Muscle of leg (tissue), 11 donors: ENCODE results near the gene CARM1. TPM values are rescaled to one million over a fixed set of nuclear protein-coding genes. Genes with fewer than 3 reads are reported as not detected.
"Not testable (repeated sequence)": the region's sequence is repeated elsewhere in the genome, so short reads cannot be mapped to it uniquely, and the experiment has no call there.

Experiments used
- DNase-seq: peaks from one replicate; pipeline ENCODE4 v3.0.0; 2013
- H3K27ac ChIP-seq: one replicate; pipeline ENCODE4 v1.5.1; 2013; ENCODE audit warnings: mild to moderate bottlenecking, low read length, control low read depth
- H3K27me3 ChIP-seq: one replicate; pipeline ENCODE4 v1.6.1; 2013; ENCODE audit warnings: low read length; ENCODE audit not compliant: control insufficient read depth, insufficient read depth
- H3K36me3 ChIP-seq: one replicate; pipeline ENCODE4 v1.6.1; 2013; ENCODE audit warnings: low read length; ENCODE audit not compliant: control insufficient read depth, insufficient read depth
- H3K4me1 ChIP-seq: one replicate; pipeline ENCODE4 v1.6.1; 2013; ENCODE audit warnings: low read length; ENCODE audit not compliant: control insufficient read depth, insufficient read depth
- H3K4me3 ChIP-seq: one replicate; pipeline ENCODE4 v1.5.1; 2013; ENCODE audit warnings: low read length, control low read depth
- H3K9me3 ChIP-seq: replicated peaks from 2 replicates; pipeline ENCODE4 v1.6.1; 2013; ENCODE audit warnings: low read depth, low read length; ENCODE audit not compliant: control insufficient read depth
- WGBS: methylation state at CpG from one replicate; pipeline ENCODE4 v1.1.5; 2013; ENCODE audit warnings: missing lambda C conversion rate; ENCODE audit not compliant: insufficient coverage; 5-methylcytosine and 5-hydroxymethylcytosine counted together
- polyA plus RNA-seq, 8 donors: library from polyadenylated mRNA; unstranded; fragments of 120-200 nt; gene quantifications; one replicate each; pipeline versions ENCODE4 v1.2.1 to v1.2.3, GENCODE V29; 2013; ENCODE audit warnings: inconsistent platforms in 1 of 8, low replicate concordance in 1 of 8; ENCODE audit not compliant: insufficient read length in 8 of 8, insufficient read depth in 1 of 8
- total RNA-seq: library from RNA; stranded (reverse); fragments of 120-200 nt; gene quantifications from one replicate; pipeline ENCODE4 v1.2.4, GENCODE V29; 2013

The CARM1 gene
- total and polyA plus RNA-seq, 9 donors, result 21.4 to 72.1 (median 61.1) TPM

GRCh38 chr19:10858204-10858828, 13.0 kb upstream of the CARM1 start:
- DNase-seq, result no peak
- Histone ChIP-seq H3K27ac (no peak overlapping the region), H3K36me3 (no peaks in the 10 kb centered on the region), H3K9me3 (no peaks in the 10 kb centered on the region), H3K4me1 (no peaks in the 10 kb centered on the region), H3K27me3 (no peaks in the 10 kb centered on the region), H3K4me3 (no peak overlapping the region)
- 31% methylated on average over 3 of the region's 4 CpGs for WGBS

- H3K27ac ChIP-seq, result no peak overlapping the region
- no peak overlapping the region for H3K4me3 ChIP-seq
- DNase-seq, result no peak
- no peaks in the 10 kb centered on the region for H3K9me3 ChIP-seq
- no peaks in the 10 kb centered on the region for H3K27me3 ChIP-seq
- 54% methylated on average over 3 of the region's 7 CpGs for WGBS
- no peaks in the 10 kb centered on the region for H3K36me3 ChIP-seq
- H3K4me1 ChIP-seq, result peaks cover 6% of the 10 kb centered on the region
These were observed 10.2 kb upstream of the CARM1 start for GRCh38 chr19:10861103-10861651.

GRCh38 chr19:10862561-10863106, 8.7 kb upstream of the CARM1 start:
- WGBS, result 67% methylated on average over 3 of the region's 6 CpGs
- no peaks in the 10 kb centered on the region for H3K9me3 ChIP-seq
- no peaks in the 10 kb centered on the region for H3K27me3 ChIP-seq
- no peak overlapping the region for H3K4me3 ChIP-seq
- H3K36me3 ChIP-seq, result no peaks in the 10 kb centered on the region
- H3K4me1 ChIP-seq, result peaks cover 6% of the 10 kb centered on the region
- H3K27ac ChIP-seq, result no peak overlapping the region
- no peak for DNase-seq

- H3K4me1 ChIP-seq, result peaks cover 6% of the 10 kb centered on the region
- H3K9me3 ChIP-seq, result no peaks in the 10 kb centered on the region
- H3K27me3 ChIP-seq, result no peaks in the 10 kb centered on the region
- H3K27ac ChIP-seq, result no peak overlapping the region
- no peaks in the 10 kb centered on the region for H3K36me3 ChIP-seq
- H3K4me3 ChIP-seq, result no peak overlapping the region
- WGBS, result 76% methylated on average over 14 of the region's 18 CpGs
- no peak for DNase-seq
These were observed 8.1 kb upstream of the CARM1 start for GRCh38 chr19:10863107-10863717.

- Histone ChIP-seq H3K4me3 (no peak overlapping the region), H3K27ac (no peak overlapping the region), H3K27me3 (no peaks in the 10 kb centered on the region)
These were observed 6.8 kb upstream of the CARM1 start for GRCh38 chr19:10864538-10864899.

GRCh38 chr19:10866495-10866894, 4.9 kb upstream of the CARM1 start:
- Histone ChIP-seq H3K27me3 (no peaks in the 10 kb centered on the region), H3K9me3 (no peaks in the 10 kb centered on the region), H3K4me1 (peaks cover 9% of the 10 kb centered on the region), H3K36me3 (no peaks in the 10 kb centered on the region), H3K27ac (no peak overlapping the region), H3K4me3 (no peak overlapping the region)
- no peak for DNase-seq
- 67% methylated on average over 4 of the region's 10 CpGs for whole genome bisulfite sequencing

More at GRCh38 chr19:10864538-10864899, 6.8 kb upstream of the CARM1 start:
- peaks cover 6% of the 10 kb centered on the region for H3K4me1 ChIP-seq
- WGBS, result 7% methylated on average over 6 of the region's 6 CpGs
- DNase-seq, result peak; percentile 87
- H3K9me3 ChIP-seq, result no peaks in the 10 kb centered on the region
- no peaks in the 10 kb centered on the region for H3K36me3 ChIP-seq

GRCh38 chr19:10868872-10869547, 2.3 kb upstream of the CARM1 start:
- Histone ChIP-seq H3K9me3 (no peaks in the 10 kb centered on the region), H3K4me1 (peaks cover 18% of the 10 kb centered on the region), H3K4me3 (no peak overlapping the region), H3K36me3 (no peaks in the 10 kb centered on the region), H3K27me3 (no peaks in the 10 kb centered on the region), H3K27ac (no peak overlapping the region)
- no peak for DNase-seq
- WGBS, result 90% methylated on average over 9 of the region's 10 CpGs

GRCh38 chr19:10869872-10870311, 1.5 kb upstream of the CARM1 start:
- not testable (repeated sequence) for DNase-seq, H3K4me3 ChIP-seq, H3K9me3 ChIP-seq, H3K36me3 ChIP-seq, H3K27ac ChIP-seq, H3K27me3 ChIP-seq
- WGBS, result 80% methylated on average over 5 of the region's 11 CpGs
- H3K4me1 ChIP-seq, result peaks cover 17% of the 10 kb centered on the region

GRCh38 chr19:10870501-10870954, 825 bp upstream of the CARM1 start:
- H3K9me3 ChIP-seq, result no peaks in the 10 kb centered on the region
- H3K27ac ChIP-seq, result peak overlapping the region; percentile 98
- peak overlapping the region; percentile 56 for H3K4me3 ChIP-seq
- peaks cover 7% of the 10 kb centered on the region for H3K36me3 ChIP-seq
- no peaks in the 10 kb centered on the region for H3K27me3 ChIP-seq
- no peak for DNase-seq
- WGBS, result under 1% methylated on average over 21 of the region's 22 CpGs
- peaks cover 23% of the 10 kb centered on the region for H3K4me1 ChIP-seq
